Cardiac muscle cell (in vitro differentiated cells and primary cell): ENCODE data around the gene SLC35A4. TPM values are rescaled to one million over a fixed set of nuclear protein-coding genes. Genes with fewer than 3 reads are reported as not detected.

ENCODE experiments used
- DNase-seq, 2 donors: peaks; one replicate each; pipeline versions ENCODE4 v3.0.0 to v3.0.0-alpha.2; 2010 to 2017; ENCODE audit warnings: low read depth in 1 of 2, low spot score in 1 of 2
- H3K27ac ChIP-seq: fragments of 200-600 bp; sonication (generic); 2 replicates; pipeline ENCODE4 v1.5.1; 2016
- H3K27me3 ChIP-seq: fragments of 200-600 bp; sonication (generic); 2 replicates; pipeline ENCODE4 v1.6.0; 2016; ENCODE audit warnings: control low read depth
- H3K36me3 ChIP-seq: fragments of 200-600 bp; sonication (generic); 2 replicates; pipeline ENCODE4 v1.5.1; 2016; ENCODE audit warnings: control low read depth
- H3K4me1 ChIP-seq: fragments of 200-600 bp; sonication (generic); 2 replicates; pipeline ENCODE4 v1.8.1; 2017; ENCODE audit warnings: low read depth, mild to moderate bottlenecking, mixed run types
- H3K4me3 ChIP-seq: fragments of 200-600 bp; sonication (generic); 2 replicates; pipeline ENCODE4 v1.5.1; 2016; ENCODE audit warnings: mild to moderate bottlenecking
- H3K9me3 ChIP-seq: fragments of 200-600 bp; sonication (generic); 2 replicates; pipeline ENCODE4 v1.5.1; 2017; ENCODE audit warnings: low read depth, mild to moderate bottlenecking, control low read depth
- CTCF ChIP-seq: IDR thresholded peaks from 2 replicates; pipeline ENCODE4 v1.5.1; 2012; ENCODE audit warnings: low read depth, mild to moderate bottlenecking, low read length
- polyA plus RNA-seq: library from polyadenylated mRNA; unstranded; fragments of >200 nt; fragmentation: Nextera tagmentation; extraction: Ambion mirVana; gene quantifications from 2 replicates; pipeline ENCODE4 v1.2.1, GENCODE V29; 2016
- total RNA-seq: library from RNA; depleted of rRNA; stranded (reverse); fragments of >200 nt; gene quantifications from 2 replicates; pipeline ENCODE4 v1.2.3, GENCODE V29; 2016

Gene SLC35A4
- total and polyA plus RNA-seq, 2 experiments from 2014 or later = 32.3 to 80.7 TPM

GRCh38 chr5:140594169-140594568 is 29.5 kb downstream of the SLC35A4 start:
- Histone ChIP-seq H3K36me3 (no peaks in the 10 kb centered on the region), H3K27me3 (no peaks in the 10 kb centered on the region), H3K4me1 (no peaks in the 10 kb centered on the region), H3K27ac (no peak overlapping the region), H3K9me3 (no peaks in the 10 kb centered on the region), H3K4me3 (no peak overlapping the region)
- no peak for TF ChIP-seq CTCF
- no peak for DNase-seq

- Histone ChIP-seq H3K9me3 (no peaks in the 10 kb centered on the region), H3K4me3 (no peak overlapping the region), H3K36me3 (no peaks in the 10 kb centered on the region), H3K4me1 (no peaks in the 10 kb centered on the region), H3K27me3 (no peaks in the 10 kb centered on the region), H3K27ac (no peak overlapping the region)
- DNase-seq = no peak
- no peak for TF ChIP-seq CTCF
These were observed 31.1 kb downstream of the SLC35A4 start for GRCh38 chr5:140595538-140596300.

GRCh38 chr5:140596321-140596741 is 31.7 kb downstream of the SLC35A4 start:
- Histone ChIP-seq H3K4me3 (no peak overlapping the region), H3K36me3 (no peaks in the 10 kb centered on the region), H3K9me3 (no peaks in the 10 kb centered on the region), H3K27me3 (no peaks in the 10 kb centered on the region), H3K27ac (no peak overlapping the region), H3K4me1 (no peaks in the 10 kb centered on the region)
- DNase-seq = peak in 1 of 2 donors; percentile 75
- no peak for TF ChIP-seq CTCF

GRCh38 chr5:140598836-140599235 is 34.2 kb downstream of the SLC35A4 start:
- Histone ChIP-seq H3K4me1 (no peaks in the 10 kb centered on the region), H3K27ac (no peak overlapping the region), H3K27me3 (no peaks in the 10 kb centered on the region), H3K9me3 (no peaks in the 10 kb centered on the region), H3K4me3 (no peak overlapping the region), H3K36me3 (no peaks in the 10 kb centered on the region)
- DNase-seq = no peak
- TF ChIP-seq CTCF = no peak

- Histone ChIP-seq H3K4me3 (no peak overlapping the region), H3K36me3 (no peaks in the 10 kb centered on the region), H3K4me1 (no peaks in the 10 kb centered on the region), H3K27me3 (no peaks in the 10 kb centered on the region), H3K9me3 (no peaks in the 10 kb centered on the region), H3K27ac (no peak overlapping the region)
- TF ChIP-seq CTCF = no peak
- no peak for DNase-seq
These were observed 35.5 kb downstream of the SLC35A4 start for GRCh38 chr5:140600096-140600495.
